ENCODE data around the gene FOXQ1. TPM values are rescaled to one million over a fixed set of nuclear protein-coding genes. Genes with fewer than 3 reads are reported as not detected.

The FOXQ1 gene, protein sequence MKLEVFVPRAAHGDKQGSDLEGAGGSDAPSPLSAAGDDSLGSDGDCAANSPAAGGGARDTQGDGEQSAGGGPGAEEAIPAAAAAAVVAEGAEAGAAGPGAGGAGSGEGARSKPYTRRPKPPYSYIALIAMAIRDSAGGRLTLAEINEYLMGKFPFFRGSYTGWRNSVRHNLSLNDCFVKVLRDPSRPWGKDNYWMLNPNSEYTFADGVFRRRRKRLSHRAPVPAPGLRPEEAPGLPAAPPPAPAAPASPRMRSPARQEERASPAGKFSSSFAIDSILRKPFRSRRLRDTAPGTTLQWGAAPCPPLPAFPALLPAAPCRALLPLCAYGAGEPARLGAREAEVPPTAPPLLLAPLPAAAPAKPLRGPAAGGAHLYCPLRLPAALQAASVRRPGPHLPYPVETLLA
- total RNA-seq = not detected in 2 replicates

GRCh38 chr6:1311400-1312202 lies at the start of gene FOXQ1:
Gene FOXQ1, plus strand, starts transcription at chr6:1312098. Its CDS starts 607 bp downstream, at chr6:1312705.
- DNase-seq = peak; percentile 16

DNA sequence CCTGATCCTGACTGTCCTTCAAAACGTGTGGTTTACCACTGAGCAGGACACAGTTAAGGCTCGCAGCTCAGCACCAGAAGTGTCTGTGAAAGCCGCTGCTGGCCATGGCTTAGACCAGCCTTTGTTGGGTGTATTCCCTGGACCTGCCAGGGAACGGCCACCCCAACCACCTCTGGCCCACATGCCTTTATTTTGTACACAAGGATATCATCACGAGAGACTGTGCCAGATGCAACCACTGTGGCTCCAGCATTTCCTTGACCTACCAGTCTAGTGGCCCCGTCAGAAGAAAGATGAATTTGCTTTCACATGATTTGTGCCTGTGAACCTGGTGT lies 49.2 kb upstream of the FOXQ1 start:
- no peak for DNase-seq

DNA sequence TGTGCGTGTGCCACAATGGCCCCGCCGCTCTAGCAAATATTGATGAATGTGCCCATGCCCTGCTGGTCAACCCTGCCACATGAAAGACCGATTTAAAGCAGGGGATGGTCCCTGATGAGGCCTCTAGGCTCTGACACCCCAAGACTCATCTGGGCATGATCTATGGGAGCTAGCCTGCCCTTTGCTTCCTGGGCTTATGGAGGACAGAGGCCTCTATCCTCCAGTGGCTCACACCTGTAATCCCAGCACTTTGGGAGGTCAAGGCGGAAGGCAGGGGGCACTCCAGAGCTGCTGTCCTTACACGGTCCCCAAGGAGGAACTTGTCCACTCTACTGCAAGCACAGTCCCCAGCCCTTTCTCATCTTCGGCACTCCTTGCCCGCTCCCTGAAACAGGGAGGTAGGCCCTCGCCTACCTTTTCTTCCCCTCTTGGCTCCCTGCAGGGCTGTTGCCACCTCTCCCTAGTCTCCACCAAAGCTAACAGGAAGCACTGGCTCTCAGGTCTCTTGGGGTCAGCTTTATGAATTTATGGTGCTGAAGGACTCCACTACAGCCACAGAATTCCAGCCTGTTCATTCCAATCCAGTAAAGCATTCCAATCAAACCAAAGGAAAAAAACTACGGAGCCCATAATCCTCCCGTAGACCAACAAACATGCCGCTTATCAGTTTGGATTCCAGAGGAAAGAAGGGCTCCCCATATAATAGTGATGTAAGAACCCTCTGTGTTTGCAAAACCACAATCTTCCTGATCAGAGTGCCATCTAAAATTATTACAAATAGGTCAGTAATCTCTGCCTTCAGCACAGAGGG lies 48.7 kb upstream of the FOXQ1 start:
- DNase-seq = no peak

- no peak for DNase-seq
These were observed 48.0 kb upstream of the FOXQ1 start for GRCh38 chr6:1263850-1264377.

- DNase-seq = no peak
These were observed 47.1 kb upstream of the FOXQ1 start for GRCh38 chr6:1264619-1265445.

- no peak for DNase-seq
These were observed 45.2 kb upstream of the FOXQ1 start for GRCh38 chr6:1266686-1267056.

DNA sequence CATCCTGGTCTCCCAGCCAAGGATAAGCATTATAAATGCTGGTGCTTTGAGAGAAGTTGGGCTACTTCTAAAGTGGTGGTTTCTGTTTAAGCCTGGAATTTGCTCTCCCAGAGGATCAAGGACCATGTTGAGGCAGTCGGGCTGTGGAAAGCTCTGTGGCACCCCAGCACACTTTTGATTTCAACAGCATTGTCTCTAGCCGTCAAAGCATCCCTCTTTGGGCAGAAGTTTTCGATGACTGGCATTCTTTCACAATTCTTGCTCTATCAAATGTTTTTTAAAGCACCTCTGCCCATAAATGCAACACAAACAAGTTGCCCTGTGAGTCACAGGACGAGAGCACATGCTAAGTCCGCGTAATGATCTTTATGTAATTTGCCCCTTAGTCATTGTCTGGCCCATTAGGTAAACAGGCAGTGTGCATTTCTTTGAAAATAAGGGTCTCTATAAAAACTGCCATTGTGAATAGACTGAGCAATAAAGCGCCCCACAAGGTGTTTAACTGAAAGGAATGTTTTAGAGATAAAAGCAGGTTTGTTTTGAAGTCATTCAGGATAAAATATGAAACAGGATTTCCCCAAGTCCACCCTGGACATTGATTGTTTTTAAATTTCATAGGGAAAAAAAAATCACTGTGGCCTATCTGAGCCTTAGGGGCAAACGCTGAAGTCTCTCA lies 44.7 kb upstream of the FOXQ1 start:
- DNase-seq = no peak

GRCh38 chr6:1267790-1268762 lies 43.8 kb upstream of the FOXQ1 start:
- DNase-seq = no peak

GRCh38 chr6:1271071-1271763 lies 40.7 kb upstream of the FOXQ1 start:
- DNase-seq = no peak

DNA sequence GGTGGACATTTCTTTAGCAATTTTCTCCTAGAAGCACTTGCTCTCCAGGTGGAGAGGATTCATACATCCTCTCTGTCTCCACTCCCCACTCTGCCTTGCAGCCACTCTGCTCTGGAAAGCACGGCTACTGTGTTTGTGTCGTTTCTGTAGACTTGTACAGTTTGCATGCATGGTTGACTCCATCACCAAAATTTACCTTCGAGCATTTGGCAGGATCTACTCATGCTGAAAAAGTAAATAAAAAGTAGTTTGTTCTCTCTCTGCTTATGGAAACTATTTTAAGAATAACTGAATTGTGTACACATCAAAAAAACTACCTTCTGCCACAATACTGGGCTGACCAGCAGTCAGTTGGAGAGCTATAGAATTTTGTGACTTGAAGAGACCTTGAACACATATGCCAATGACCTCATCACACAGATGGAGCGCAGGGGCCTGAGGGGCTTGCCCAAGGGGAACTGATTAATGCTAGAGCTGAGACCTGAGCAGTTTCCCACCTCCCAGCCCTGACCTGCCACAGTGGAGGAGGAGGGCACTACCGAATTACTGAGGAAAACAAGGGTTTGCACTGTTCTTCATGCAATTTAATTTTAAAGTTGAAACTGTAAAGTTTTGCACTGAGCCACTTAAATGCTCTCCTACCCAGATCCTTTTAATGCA lies 33.7 kb upstream of the FOXQ1 start:
- no peak for DNase-seq

- DNase-seq = no peak
These were observed 32.8 kb upstream of the FOXQ1 start for GRCh38 chr6:1279065-1279464.

GRCh38 chr6:1280666-1281300 lies 31.1 kb upstream of the FOXQ1 start:
- DNase-seq = no peak

- no peak for DNase-seq
These were observed 30.2 kb upstream of the FOXQ1 start for GRCh38 chr6:1281746-1282145.

GRCh38 chr6:1283501-1283900 lies 28.4 kb upstream of the FOXQ1 start:
- no peak for DNase-seq

DNA sequence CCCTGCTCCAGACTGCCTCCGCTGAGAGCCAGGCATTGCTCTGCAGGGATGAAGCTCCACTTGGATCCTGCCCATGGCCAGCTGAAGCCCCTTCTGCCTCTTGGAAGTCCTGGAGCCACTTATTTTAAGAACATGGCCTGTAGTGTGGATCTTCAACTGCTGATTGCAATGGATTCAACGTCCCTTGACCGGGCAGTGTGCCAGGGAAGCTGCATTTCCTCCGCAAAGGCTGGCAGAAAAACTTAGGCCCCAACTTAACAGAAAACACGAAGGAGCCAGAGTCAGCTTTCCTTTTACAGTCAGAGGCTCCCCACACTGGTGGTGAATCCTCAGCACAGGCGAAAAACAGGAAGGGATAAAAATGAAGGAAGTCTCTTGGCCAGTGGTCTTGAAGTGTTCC lies 26.3 kb upstream of the FOXQ1 start:
- DNase-seq = no peak

DNA sequence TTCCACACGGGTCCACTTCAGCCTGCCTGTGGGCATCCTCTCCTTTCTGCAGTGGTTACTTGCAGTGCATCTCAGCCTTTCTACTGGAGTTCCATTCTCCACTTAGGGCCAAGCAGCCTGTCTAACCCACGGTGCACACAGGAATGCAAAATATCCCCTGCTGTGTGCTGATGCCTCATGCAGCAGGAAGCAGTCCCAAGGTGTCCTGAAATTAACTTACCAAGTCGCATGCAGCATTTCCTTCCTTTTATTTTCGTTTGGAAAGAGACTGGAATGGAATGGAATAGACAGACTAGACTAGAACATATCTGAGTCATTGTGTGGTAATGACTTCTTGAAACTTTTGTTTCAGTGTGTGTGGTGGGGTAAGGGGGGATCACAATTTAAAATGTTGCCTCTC lies 25.9 kb upstream of the FOXQ1 start:
- no peak for DNase-seq

DNA sequence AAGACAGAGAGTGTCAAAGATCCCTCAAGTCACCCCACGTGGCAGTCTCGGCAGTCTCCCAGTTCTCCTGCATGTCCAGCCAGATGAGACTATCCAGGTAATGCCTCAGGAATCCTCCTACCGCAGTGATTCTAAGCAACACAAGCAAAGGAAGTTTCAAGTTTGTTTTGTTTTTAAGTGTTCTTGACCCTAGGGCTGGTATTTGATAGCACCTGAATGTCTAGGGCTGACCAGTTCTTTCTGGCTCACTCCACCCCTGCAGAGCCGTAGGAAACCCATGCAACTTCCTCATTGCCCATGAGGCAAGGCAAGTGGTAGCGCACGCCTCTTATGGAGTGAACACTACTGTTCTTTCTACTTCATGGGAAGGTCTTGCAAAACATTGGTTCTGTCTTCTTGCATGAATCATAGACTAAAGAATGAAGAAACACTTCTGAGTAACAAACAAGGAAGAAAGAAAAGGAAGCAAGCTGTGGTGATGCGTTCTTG lies 24.8 kb upstream of the FOXQ1 start:
- DNase-seq = no peak

DNA sequence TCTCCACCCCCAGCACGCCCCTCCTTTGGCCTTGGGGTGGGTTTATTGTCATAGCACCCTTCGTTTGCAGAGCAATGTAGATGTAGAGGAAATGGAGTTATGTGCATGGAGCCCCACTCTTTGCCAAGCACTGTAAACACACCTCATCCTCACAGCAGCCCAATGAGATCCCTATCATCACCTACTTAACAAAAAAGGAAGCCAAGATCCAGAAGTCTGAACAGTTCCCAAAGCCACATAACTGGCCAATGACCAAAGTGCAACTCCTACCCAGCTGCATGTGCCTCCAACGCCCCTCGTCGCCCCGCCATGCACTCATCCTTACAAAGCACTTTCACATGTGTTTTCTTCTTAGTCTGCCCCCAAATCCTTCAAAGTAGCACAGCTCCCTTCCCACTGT lies 21.8 kb upstream of the FOXQ1 start:
- DNase-seq = no peak

All from dermis blood vessel endothelial cell (primary cell).